KMS-11 (cell line): ENCODE measurements around the gene PARVB.

ENCODE experiments used
- H2AFZ ChIP-seq: fragments of 200-600 bp; sonication (generic); 2 replicates; pipeline ENCODE4 v1.6.1; 2016; ENCODE audit warnings: antibody characterized with exemption, mixed run types, low read depth
- H3K27ac ChIP-seq: fragments of 200-600 bp; sonication (generic); 2 replicates; pipeline ENCODE4 v1.6.1; 2016; ENCODE audit warnings: mild to moderate bottlenecking, mixed run types
- H3K27me3 ChIP-seq: fragments of 200-600 bp; sonication (generic); 2 replicates; pipeline ENCODE4 v1.6.1; 2017; ENCODE audit warnings: mild to moderate bottlenecking, low read depth, mixed run types, moderate library complexity; ENCODE audit not compliant: insufficient read depth
- H3K36me3 ChIP-seq: fragments of 200-600 bp; sonication (generic); 2 replicates; pipeline ENCODE4 v1.6.1; 2017; ENCODE audit warnings: mild to moderate bottlenecking, mixed run types; ENCODE audit not compliant: insufficient read depth
- H3K4me1 ChIP-seq: fragments of 200-600 bp; sonication (generic); 2 replicates; pipeline ENCODE4 v1.6.1; 2016; ENCODE audit warnings: mild to moderate bottlenecking, low read depth, mixed run types; ENCODE audit not compliant: poor library complexity, severe bottlenecking
- H3K4me2 ChIP-seq: fragments of 200-600 bp; sonication (generic); 2 replicates; pipeline ENCODE4 v1.7.0; 2016; ENCODE audit warnings: mild to moderate bottlenecking, mixed run types
- H3K4me3 ChIP-seq: fragments of 200-600 bp; sonication (generic); IDR thresholded peaks from 2 replicates; pipeline ENCODE4 v1.6.1; 2017; ENCODE audit warnings: low read depth, low read length, mixed read lengths; ENCODE audit not compliant: insufficient read depth
- H3K79me2 ChIP-seq: fragments of 200-600 bp; sonication (generic); 2 replicates; pipeline ENCODE4 v1.6.1; 2016; ENCODE audit warnings: low read depth, mixed run types; ENCODE audit not compliant: insufficient read depth
- H3K9ac ChIP-seq: fragments of 200-600 bp; sonication (generic); 2 replicates; pipeline ENCODE4 v1.6.1; 2016; ENCODE audit warnings: mild to moderate bottlenecking, mixed run types
- H4K20me1 ChIP-seq: fragments of 200-600 bp; sonication (generic); 2 replicates; pipeline ENCODE4 v1.6.1; 2016; ENCODE audit warnings: mild to moderate bottlenecking, mixed run types; ENCODE audit not compliant: insufficient read depth
- TF ChIP-seq, protein P1 (sequence below): fragments of 200-600 bp; sonication (generic); conservative IDR thresholded peaks from 2 replicates; pipeline ENCODE4 v1.6.1; 2017; ENCODE audit warnings: low read depth, mild to moderate bottlenecking, antibody characterized with exemption, low read length, moderate library complexity, mixed read lengths

Gene PARVB

DNA sequence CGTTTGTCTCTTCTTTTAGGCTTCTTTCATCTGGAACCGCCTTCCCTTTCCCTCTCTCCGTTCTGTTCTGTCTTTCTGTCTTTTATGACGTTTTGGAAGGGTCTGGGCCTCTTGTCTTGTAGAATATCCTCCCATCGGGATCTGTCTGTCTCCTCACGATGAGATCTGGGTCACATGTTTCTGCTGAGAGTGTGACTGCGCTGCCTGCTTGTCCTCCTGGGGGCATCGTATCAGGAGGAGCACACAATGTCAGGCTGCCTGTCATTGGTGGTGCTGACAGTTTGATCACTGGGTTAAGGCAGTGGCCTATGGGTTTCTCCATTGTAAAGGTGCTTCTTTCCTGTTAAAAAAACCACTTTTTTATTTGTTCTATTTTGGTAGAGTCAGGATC is 96.2 kb downstream of the PARVB start:
- Histone ChIP-seq H4K20me1 (no peaks in the 10 kb centered on the region), H3K27me3 (no peaks in the 10 kb centered on the region), H3K27ac (no peak overlapping the region), H3K36me3 (no peaks in the 10 kb centered on the region), H2AFZ (no peak overlapping the region), H3K79me2 (no peaks in the 10 kb centered on the region), H3K9ac (no peak overlapping the region), H3K4me3 (no peak overlapping the region), H3K4me2 (no peak overlapping the region), H3K4me1 (no peaks in the 10 kb centered on the region)
- TF ChIP-seq, protein P1, sequence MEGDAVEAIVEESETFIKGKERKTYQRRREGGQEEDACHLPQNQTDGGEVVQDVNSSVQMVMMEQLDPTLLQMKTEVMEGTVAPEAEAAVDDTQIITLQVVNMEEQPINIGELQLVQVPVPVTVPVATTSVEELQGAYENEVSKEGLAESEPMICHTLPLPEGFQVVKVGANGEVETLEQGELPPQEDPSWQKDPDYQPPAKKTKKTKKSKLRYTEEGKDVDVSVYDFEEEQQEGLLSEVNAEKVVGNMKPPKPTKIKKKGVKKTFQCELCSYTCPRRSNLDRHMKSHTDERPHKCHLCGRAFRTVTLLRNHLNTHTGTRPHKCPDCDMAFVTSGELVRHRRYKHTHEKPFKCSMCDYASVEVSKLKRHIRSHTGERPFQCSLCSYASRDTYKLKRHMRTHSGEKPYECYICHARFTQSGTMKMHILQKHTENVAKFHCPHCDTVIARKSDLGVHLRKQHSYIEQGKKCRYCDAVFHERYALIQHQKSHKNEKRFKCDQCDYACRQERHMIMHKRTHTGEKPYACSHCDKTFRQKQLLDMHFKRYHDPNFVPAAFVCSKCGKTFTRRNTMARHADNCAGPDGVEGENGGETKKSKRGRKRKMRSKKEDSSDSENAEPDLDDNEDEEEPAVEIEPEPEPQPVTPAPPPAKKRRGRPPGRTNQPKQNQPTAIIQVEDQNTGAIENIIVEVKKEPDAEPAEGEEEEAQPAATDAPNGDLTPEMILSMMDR, result no peak

DNA sequence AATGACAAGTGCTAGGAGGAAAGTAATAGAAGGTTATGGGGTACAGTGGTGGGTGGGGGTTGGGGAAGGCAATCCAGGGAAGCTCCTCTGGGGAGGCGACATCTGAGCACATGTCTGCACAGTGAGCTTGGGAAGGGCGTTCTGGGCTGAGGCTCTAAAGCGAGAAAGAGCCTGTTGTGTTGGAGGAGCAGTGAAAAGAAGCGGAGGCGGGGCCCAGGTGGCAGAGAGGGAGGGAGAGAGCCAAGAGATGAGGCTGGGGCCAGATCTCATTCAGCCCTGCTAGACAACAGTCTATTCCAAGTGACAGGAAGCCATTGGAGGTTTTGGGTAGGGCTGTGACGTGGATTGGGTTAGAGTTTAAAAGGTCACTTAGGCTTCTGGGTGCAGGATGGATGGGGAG is 101.3 kb downstream of the PARVB start:
- H3K4me1 ChIP-seq, result no peaks in the 10 kb centered on the region
- TF ChIP-seq, protein P1, result no peak
- no peaks in the 10 kb centered on the region for H4K20me1 ChIP-seq
- H3K4me3 ChIP-seq, result no peak overlapping the region
- no peaks in the 10 kb centered on the region for H3K36me3 ChIP-seq
- no peak overlapping the region for H2AFZ ChIP-seq
- no peak overlapping the region for H3K27ac ChIP-seq
- H3K4me2 ChIP-seq, result no peak overlapping the region
- H3K9ac ChIP-seq, result no peak overlapping the region
- no peaks in the 10 kb centered on the region for H3K27me3 ChIP-seq
- no peaks in the 10 kb centered on the region for H3K79me2 ChIP-seq

DNA sequence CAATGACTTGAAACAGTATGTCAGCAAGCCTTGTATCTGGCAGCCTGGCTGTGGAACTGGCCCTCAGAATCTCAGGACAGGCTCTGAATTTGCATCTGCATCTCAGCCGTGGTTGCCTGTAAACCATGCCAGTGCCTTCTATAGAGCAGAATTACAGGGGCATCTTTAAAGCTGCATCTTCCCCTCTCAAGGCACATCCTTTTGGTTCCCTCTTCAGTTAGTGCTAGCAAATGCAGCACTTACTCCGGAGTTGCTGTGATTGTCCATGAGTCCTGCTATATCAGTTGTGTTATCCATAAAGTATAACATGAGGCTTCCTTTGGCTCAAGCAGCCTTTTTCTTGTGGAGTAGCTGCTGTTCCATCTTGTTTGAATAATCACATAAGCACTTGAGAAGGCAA is 102.7 kb downstream of the PARVB start:
- no peak overlapping the region for H2AFZ ChIP-seq
- TF ChIP-seq, protein P1, result no peak
- no peaks in the 10 kb centered on the region for H4K20me1 ChIP-seq
- H3K4me3 ChIP-seq, result no peak overlapping the region
- no peak overlapping the region for H3K4me2 ChIP-seq
- H3K9ac ChIP-seq, result no peak overlapping the region
- no peaks in the 10 kb centered on the region for H3K36me3 ChIP-seq
- H3K27me3 ChIP-seq, result no peaks in the 10 kb centered on the region
- no peaks in the 10 kb centered on the region for H3K4me1 ChIP-seq
- H3K79me2 ChIP-seq, result no peaks in the 10 kb centered on the region
- H3K27ac ChIP-seq, result no peak overlapping the region

DNA sequence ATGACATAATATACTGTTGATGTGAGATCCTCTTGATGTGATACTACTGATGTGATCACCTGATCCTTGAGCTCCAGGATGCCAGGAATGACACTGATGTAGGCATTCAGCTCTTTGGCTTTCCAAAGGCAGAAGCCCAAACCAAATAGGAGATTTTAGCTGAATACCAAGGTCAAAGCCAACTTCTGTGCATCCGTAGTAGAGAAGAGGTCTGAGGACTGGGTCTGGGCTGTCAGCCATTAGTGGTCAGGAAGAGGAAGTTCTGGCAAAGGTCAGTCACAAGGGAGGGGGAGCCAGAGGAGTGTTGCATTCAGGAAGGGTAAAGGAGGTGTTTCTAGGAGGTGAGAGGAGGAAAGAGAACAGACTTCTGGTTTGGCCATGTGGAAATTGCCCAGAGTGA is 103.3 kb downstream of the PARVB start:
- Histone ChIP-seq H4K20me1 (no peaks in the 10 kb centered on the region), H3K36me3 (no peaks in the 10 kb centered on the region), H3K79me2 (no peaks in the 10 kb centered on the region), H3K27me3 (no peaks in the 10 kb centered on the region), H2AFZ (no peak overlapping the region), H3K27ac (no peak overlapping the region), H3K4me2 (no peak overlapping the region), H3K9ac (no peak overlapping the region), H3K4me1 (no peaks in the 10 kb centered on the region), H3K4me3 (no peak overlapping the region)
- TF ChIP-seq, protein P1, result no peak
